GM19397 (cell line): ENCODE results near the gene WNT6.

Experiments
- ATAC-seq: cut with Tn5 transposase; IDR thresholded peaks from one replicate; pipeline ENCODE4 v1.9.1; 2021; ENCODE audit warnings: mild to moderate bottlenecking, moderate library complexity; ENCODE audit not compliant: unreplicated experiment

Gene WNT6

DNA sequence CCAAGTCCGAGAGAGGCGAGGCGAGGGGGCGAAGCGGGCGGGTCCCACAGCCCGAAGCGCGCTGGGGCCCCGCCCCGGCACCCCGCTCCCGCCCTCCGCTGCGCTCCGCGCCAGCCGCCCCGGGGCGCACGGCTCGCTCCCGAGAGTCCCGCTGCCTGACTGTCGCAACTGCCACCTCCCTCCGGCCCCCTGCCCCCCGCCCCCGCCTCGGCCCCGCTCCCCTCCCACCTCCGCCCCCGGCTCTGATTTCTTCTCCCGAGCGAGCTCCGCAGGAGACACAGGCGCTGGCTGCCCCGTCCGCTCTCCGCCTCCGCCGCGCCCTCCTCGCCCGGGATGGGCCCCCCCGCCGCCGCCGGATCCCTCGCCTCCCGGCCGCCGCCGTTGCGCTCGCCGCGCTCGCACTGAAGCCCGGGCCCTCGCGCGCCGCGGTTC, at the start of gene WNT6:
Gene WNT6 (plus strand): TSS at position 250 of the 432 bp plus-strand sequence. CDS start 233 bp downstream, outside the sequence.
- ATAC-seq: no peak

- ATAC-seq: no peak
Measured at GRCh38 chr2:218810256-218810655, 49.3 kb upstream of the WNT6 start.

DNA sequence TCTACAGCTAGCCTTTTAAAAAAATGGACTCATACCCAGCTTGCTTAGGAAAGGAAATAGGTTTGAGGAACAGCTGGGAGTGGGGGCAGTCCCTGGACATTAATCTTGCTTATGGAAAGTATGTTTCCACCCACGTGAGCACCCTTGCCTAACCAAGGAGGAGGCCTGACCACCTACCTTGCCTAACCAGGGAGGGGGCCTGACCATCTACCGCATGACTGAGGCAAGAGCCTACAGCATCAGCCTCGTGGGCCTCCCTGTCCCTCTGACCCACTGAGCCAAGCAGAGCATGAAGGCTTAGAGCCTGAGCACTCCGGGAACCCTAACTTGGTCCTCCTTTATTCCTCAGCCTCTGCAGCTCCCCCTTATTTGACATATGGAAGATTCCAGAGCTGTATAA, 48.2 kb upstream of the WNT6 start:
- ATAC-seq: no peak

DNA sequence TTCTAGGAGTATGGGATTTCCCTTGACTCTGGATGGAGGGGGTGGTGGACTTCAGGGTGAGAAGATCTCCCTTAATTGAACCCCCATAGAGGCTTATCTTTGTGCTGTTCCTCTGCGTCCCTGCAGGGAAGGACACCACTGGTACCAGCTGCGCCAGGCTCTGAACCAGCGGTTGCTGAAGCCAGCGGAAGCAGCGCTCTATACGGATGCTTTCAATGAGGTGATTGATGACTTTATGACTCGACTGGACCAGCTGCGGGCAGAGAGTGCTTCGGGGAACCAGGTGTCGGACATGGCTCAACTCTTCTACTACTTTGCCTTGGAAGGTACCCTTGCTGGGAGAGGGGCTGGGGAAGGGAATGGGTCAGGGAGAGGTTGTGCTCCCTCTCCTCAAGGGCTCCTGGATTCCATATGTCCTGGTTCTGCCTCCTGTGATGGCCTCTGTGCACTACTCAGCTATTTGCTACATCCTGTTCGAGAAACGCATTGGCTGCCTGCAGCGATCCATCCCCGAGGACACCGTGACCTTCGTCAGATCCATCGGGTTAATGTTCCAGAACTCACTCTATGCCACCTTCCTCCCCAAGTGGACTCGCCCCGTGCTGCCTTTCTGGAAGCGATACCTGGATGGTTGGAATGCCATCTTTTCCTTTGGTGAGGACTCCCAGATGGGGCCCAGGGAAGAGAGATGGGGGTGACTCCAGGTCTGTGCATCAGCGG, 47.3 kb upstream of the WNT6 start:
- no peak for ATAC-seq

- no peak for ATAC-seq
Measured at GRCh38 chr2:218812861-218813260, 46.7 kb upstream of the WNT6 start.

DNA sequence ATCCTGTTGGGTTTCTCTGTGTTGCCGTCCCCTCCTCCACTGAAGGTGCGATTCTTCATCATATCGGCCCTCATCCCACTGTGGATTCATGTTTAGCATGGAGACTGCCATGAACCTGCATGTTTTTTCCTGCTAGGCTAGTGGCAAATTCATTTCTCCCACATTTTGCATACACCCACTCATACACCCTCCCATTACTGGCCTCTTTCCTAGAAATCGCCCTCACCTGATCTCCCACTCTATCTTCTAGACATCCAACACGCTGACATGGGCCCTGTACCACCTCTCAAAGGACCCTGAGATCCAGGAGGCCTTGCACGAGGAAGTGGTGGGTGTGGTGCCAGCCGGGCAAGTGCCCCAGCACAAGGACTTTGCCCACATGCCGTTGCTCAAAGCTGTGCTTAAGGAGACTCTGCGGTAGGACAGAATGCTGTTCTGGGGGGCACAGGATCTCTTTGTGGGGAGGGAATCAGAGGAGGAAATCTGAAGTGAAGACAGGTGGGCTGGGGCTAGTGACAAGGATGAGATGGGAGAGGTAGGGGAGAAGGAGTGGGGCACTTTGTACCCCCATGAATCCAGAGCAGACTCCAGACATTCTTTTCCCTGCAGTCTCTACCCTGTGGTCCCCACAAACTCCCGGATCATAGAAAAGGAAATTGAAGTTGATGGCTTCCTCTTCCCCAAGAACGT, 45.7 kb upstream of the WNT6 start:
- no peak for ATAC-seq

DNA sequence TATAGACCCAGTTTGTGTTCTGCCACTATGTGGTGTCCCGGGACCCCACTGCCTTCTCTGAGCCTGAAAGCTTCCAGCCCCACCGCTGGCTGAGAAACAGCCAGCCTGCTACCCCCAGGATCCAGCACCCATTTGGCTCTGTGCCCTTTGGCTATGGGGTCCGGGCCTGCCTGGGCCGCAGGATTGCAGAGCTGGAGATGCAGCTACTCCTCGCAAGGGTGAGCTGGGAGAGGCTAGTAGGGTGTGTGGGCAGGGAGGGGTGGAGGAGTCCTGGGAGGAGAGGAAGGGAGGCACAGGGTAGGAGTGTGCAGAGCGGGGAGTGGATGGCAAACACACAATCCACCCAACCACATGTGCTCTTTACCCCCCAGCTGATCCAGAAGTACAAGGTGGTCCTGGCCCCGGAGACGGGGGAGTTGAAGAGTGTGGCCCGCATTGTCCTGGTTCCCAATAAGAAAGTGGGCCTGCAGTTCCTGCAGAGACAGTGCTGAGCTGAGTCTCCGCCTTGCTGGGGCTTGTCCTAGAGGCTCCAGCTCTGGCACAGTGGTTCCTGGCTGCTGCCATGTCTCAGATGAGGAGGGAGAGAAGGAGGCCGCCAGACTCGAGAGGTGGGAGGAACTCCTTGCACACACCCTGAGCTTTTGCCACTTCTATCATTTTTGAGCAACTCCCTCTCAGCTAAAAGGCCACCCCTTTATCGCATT, 44.9 kb upstream of the WNT6 start:
- ATAC-seq: no peak

DNA sequence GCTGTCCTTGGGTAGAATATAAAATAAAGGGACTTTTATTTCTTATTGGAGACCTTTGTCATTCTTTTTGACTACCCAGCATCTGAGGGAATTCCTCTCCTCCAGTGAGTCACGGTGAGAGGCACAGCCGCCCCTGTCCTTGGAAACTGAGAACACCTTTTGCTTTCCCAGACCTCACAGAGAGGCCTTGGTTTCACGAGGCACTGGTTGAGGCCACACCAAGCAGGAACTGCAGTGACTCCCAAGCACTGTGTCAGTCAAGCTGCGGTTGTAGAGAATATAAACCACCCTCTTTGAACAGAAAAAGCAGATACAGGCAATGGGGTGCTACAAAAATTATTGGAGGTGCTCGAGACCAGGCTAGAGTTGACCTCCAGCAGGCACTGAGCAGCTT, 44.4 kb upstream of the WNT6 start:
- ATAC-seq: no peak

- ATAC-seq: no peak
Measured at GRCh38 chr2:218815649-218816048, 44.0 kb upstream of the WNT6 start.

DNA sequence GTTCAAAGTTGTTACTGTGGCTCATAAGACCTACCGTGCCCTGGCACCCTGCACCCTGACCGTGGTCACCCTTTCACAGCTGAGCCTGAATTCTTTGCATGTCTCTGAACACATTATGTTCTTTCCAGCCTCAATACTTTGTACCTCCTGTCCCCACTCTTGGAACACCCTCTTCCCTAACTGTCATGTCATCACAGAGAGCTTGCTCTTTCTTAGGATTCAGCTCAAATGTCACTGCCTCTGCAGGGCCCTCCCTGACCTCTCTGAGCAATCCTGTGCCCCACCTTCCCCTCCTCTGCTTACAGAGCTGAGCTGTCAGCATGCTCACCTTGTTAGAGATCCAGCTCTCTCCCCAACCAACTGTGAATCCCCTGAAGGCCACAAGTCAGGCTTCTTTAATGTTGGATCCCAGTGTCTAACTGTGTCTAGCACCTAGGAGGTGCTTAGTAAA, 43.0 kb upstream of the WNT6 start:
- ATAC-seq: no peak

DNA sequence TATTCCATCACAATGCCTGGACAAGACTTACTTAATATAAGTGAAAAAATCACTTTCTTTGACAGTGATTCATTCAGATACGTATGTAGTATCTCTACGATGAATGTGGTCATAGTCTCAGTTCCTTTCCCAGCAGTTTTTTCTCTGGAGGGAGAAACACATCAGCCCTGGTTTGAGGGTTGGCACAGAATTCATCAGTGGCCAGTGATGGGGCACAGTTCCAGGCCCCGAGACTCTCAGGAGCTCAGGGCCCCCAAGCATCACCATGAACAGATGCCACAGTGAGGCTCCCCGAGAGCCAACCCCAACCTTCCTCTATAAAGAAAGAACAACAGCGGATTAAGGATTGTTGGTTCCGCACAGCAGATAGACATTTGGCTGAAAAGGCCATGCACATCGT, 40.5 kb upstream of the WNT6 start:
- no peak for ATAC-seq

DNA sequence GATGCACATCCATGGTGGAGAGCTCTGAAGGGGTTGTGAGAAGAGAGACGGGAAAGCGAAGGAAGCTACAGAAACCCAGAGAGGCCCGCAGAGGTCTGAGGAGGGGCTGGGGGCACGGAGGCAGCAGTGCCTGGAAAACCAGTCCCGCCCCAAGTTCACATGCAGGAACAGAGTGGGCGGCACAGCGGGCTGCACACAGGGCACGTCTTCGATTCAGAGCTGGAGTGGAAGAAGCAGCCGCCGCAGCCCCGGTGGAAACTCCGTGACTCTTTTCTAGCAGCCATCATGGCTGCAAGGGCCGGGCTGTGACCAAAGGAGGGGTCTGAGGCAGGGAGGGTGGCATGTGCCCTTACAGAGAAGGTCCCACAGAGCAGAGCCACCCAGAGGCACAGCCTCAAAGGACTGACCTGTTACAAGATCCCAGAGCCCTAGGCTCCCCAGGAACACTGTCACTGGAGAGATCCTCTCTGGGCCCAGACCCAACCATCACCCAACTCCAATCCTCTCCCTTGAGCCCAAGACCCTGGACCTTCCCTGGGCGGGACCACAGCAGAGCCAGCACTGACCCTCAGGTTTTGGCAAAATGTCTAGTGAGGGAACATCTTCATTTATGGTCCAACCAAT, 38.7 kb upstream of the WNT6 start:
- no peak for ATAC-seq

GRCh38 chr2:218821605-218822211, 37.9 kb upstream of the WNT6 start:
- no peak for ATAC-seq

DNA sequence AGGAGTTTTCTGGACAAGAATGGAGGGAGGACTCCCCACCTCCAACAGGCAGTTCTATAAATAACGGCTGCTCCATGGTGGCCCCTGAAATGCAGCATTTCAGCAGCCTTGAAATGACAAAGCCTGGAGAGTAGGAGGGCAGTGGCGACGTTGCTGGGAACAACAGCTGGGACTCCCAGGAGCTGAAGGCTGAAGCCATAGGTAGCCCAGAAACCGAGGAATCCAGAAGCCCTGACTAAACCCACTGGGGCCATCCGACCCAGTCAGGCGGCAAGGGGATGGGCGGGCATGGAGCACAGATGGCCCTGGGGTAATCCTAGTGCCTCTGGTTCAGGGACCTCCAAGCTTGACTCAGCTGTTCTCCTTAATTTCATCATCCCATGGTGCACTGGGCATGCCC, 37.0 kb upstream of the WNT6 start:
- no peak for ATAC-seq

GRCh38 chr2:218823196-218823855, 36.3 kb upstream of the WNT6 start:
- ATAC-seq: no peak

GRCh38 chr2:218824004-218824403, 35.6 kb upstream of the WNT6 start:
- no peak for ATAC-seq

DNA sequence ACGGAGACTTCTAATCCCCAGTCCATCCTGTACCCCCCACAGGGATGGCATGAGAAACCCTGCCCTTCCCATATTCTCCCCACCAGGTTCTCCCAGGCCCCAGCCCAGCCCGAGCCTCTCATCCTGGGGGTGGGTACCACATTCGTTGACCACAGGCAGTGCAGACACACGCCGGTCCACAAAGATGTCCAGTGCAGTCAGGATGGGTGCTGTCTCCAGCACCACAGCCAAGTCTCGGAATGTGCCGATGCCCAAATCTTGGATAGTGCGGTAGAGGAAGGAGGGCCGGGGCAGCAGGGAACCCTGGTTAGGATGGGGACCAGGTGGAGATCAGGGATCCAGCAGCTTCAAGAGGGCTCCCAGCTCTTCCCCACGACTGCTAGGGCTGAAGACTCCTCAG, 32.8 kb upstream of the WNT6 start:
- ATAC-seq: no peak

GRCh38 chr2:218827701-218828476, 31.7 kb upstream of the WNT6 start:
- ATAC-seq: no peak

DNA sequence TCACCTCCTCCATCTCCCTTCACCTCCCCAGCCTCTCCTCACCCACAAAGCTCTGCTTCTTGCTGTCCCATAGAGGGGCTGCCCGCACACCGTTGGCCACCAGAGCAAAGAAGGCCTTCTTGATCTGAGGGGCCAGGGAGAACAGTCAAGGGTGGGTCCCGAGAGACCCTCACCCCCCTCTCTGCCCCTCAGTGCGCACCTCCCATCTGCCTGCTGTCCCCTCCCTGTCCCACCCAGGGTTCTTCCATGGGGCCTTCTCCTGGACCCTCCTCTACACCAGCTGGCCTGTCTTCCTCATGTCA, 31.2 kb upstream of the WNT6 start:
- ATAC-seq: no peak

DNA sequence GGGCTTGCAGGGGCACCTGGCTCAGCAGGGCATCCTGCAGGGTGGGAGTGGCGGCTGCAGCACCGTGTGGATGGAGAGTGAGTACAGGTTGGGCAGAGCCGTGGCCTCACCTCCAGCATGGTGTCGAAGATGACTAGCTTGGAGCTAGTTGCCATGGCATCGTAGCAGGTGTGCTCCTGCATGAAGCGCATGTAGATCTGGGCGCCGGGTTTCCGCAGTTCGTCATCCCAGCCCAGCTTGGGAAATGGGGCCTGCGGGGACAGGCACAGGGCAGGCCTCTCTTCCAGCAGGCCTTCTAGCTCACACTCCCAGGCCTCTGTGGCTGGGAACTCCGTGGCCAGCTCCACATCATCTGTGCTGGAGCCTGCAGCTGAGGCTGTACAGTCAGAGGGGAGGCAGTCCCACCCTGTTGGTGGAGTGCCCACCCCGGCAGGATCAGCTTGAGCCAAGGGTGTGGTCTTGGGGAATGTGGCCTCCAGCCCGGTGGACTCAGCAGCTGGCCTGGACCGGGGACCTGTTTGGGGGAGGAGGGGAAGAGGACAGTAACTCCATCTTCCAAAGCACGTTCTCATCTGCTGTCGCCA, 29.6 kb upstream of the WNT6 start:
- ATAC-seq: no peak
